PC-3 (cell line): ENCODE data around the gene SPAG7. TPM values are rescaled to one million over a fixed set of nuclear protein-coding genes. Genes with fewer than 3 reads are reported as not detected.

Source experiments
- ATAC-seq: fragments of 200-7000 bp; cut with Tn5 transposase; 2 replicates; pipeline ENCODE4 v1.9.1; 2020; ENCODE audit warnings: mild to moderate bottlenecking, moderate library complexity
- BruUV-seq: library from RNA; stranded (reverse); fragments of 400-500 nt; replicated peaks from 2 replicates; lab custom pipeline; 2021; lab: Mats Ljungman, UMichigan
- CTCF ChIA-PET: fragments of 300-600 bp; sonication (Branson Sonifier 250); formaldehyde crosslinking; loops from one replicate; lab custom pipeline; 2022; ENCODE audit warnings: antibody characterized with exemption; lab: Charles Lee
- POLR2A ChIA-PET: fragments of 300-600 bp; sonication (Branson Sonifier 250); formaldehyde crosslinking; loops from one replicate; lab custom pipeline; 2022; ENCODE audit warnings: antibody characterized with exemption; ENCODE audit not compliant: unreplicated experiment; lab: Charles Lee
- DNase-seq: peaks from one replicate; pipeline ENCODE4 v3.0.0-alpha.2; 2015
- H2AFZ ChIP-seq: fragments of 300-600 bp; sonication (generic); 2 replicates; pipeline ENCODE4 v1.6.0; 2016; ENCODE audit warnings: antibody characterized with exemption, low read length
- H3F3A ChIP-seq: fragments of 300-600 bp; sonication (generic); one replicate; pipeline ENCODE4 v1.6.0; 2017; ENCODE audit warnings: antibody characterized with exemption, low read length, control low read depth, mild to moderate bottlenecking; ENCODE audit not compliant: unreplicated experiment
- H3K27ac ChIP-seq: fragments of 300-600 bp; sonication (generic); 2 replicates; pipeline ENCODE4 v1.5.1; 2016; ENCODE audit warnings: mild to moderate bottlenecking, low read length
- H3K27me3 ChIP-seq: fragments of 300-600 bp; sonication (generic); 2 replicates; pipeline ENCODE4 v1.6.1; 2016; ENCODE audit warnings: low read length, mixed read lengths
- H3K36me3 ChIP-seq: fragments of 300-600 bp; sonication (generic); 2 replicates; pipeline ENCODE4 v1.6.1; 2016; ENCODE audit warnings: low read depth, mixed run types, low read length, mixed read lengths
- H3K4me1 ChIP-seq: fragments of 300-600 bp; sonication (generic); 2 replicates; pipeline ENCODE4 v1.5.1; 2016; ENCODE audit warnings: low read length; ENCODE audit not compliant: insufficient read depth
- H3K4me2 ChIP-seq: fragments of 300-600 bp; sonication (generic); 2 replicates; pipeline ENCODE4 v1.6.0; 2016; ENCODE audit warnings: low read length
- H3K4me3 ChIP-seq: fragments of 300-600 bp; sonication (generic); 2 replicates; pipeline ENCODE4 v1.5.1; 2016; ENCODE audit warnings: mild to moderate bottlenecking, low read length, mixed read lengths
- H3K79me2 ChIP-seq: fragments of 300-600 bp; sonication (generic); 2 replicates; pipeline ENCODE4 v1.6.1; 2017; ENCODE audit warnings: low read length, mixed read lengths
- H3K9ac ChIP-seq: fragments of 300-600 bp; sonication (generic); 2 replicates; pipeline ENCODE4 v1.6.0; 2016; ENCODE audit warnings: mild to moderate bottlenecking, low read length
- H3K9me2 ChIP-seq: fragments of 300-600 bp; sonication (generic); replicated peaks from 2 replicates; pipeline ENCODE4 v1.6.1; 2016; ENCODE audit warnings: mixed run types, low read length, mixed read lengths
- H3K9me3 ChIP-seq: fragments of 300-600 bp; sonication (generic); 2 replicates; pipeline ENCODE4 v1.6.1; 2016; ENCODE audit warnings: low read length, mixed read lengths
- H4K20me1 ChIP-seq: fragments of 300-600 bp; sonication (generic); 2 replicates; pipeline ENCODE4 v1.6.1; 2016; ENCODE audit warnings: low read length, mixed read lengths
- EZH2 ChIP-seq: fragments of 300-600 bp; sonication (generic); IDR thresholded peaks from one replicate; pipeline ENCODE4 v1.6.1; 2017; ENCODE audit warnings: antibody characterized with exemption, mild to moderate bottlenecking, low read length; ENCODE audit not compliant: unreplicated experiment
- EZH2phosphoT487 ChIP-seq: fragments of 300-600 bp; sonication (generic); IDR thresholded peaks from 2 replicates; pipeline ENCODE4 v1.6.1; 2018; ENCODE audit warnings: mild to moderate bottlenecking, antibody characterized with exemption, low read length, borderline replicate concordance
- intact Hi-C: fragments of 100-400 bp; cut with micrococcal nuclease; formaldehyde crosslinking; loops from 2 replicates; pipeline ENCODE4 v1.9.0; 2023
- total RNA-seq: library from RNA; depleted of rRNA; stranded (reverse); fragments of >200 nt; gene quantifications from 2 replicates; pipeline ENCODE4 v1.2.3, GENCODE V29; 2014
- TF ChIP-seq, protein P1 (sequence below): fragments of 300-600 bp; sonication (generic); conservative IDR thresholded peaks from 2 replicates; pipeline ENCODE4 v1.5.1; 2017; ENCODE audit warnings: antibody characterized with exemption, low read depth, mild to moderate bottlenecking, low read length

The SPAG7 gene
- total RNA-seq, 1 experiment from 2014 or later = 44.1 TPM

DNA sequence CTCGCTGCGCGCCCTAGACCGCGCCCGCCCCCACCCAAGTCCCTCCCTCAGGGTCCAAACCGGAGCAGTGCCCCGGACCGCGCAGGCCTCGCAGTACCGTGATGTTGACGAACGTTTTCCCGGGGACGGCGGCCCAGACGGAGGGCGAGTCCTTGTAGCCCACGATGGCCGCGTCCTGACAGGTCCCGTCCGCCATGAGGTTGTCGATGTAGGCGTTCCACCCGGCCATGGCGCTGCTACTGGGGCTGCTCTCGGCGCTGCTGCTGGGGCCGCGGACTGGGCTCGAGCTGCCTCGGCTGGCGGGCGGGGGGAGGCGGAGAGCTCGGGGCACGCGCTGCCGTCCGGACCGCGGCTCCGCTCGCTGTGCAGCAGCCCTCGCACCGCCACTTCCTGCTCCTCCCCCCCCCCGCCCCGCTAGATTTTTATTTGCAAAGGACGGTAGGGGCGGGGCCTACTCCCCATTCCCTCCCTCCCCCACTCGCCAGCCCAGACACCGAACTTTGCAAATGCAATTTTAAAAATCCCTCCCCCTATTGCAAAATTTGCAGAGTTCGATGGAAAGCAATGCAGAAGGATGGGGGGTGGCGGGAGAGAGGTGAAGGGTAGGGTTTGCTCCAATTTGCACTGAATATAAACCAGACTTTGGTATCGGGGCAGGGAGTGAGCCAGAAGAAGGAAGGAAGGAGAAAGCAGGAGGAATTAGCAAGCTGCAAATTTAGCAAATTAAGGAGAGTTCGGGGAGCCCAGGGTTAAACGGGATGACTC lies 19.3 kb downstream of the SPAG7 start, which contains the start of gene PFN1:
Gene PFN1, minus strand, starts transcription at position 365 of the 765 bp plus-strand sequence. Its CDS starts 136 bp downstream, at position 229.
- BruUV-seq = no TSS peak
- TF ChIP-seq EZH2 (no peak), EZH2phosphoT487 (no peak)
- TF ChIP-seq, protein P1, sequence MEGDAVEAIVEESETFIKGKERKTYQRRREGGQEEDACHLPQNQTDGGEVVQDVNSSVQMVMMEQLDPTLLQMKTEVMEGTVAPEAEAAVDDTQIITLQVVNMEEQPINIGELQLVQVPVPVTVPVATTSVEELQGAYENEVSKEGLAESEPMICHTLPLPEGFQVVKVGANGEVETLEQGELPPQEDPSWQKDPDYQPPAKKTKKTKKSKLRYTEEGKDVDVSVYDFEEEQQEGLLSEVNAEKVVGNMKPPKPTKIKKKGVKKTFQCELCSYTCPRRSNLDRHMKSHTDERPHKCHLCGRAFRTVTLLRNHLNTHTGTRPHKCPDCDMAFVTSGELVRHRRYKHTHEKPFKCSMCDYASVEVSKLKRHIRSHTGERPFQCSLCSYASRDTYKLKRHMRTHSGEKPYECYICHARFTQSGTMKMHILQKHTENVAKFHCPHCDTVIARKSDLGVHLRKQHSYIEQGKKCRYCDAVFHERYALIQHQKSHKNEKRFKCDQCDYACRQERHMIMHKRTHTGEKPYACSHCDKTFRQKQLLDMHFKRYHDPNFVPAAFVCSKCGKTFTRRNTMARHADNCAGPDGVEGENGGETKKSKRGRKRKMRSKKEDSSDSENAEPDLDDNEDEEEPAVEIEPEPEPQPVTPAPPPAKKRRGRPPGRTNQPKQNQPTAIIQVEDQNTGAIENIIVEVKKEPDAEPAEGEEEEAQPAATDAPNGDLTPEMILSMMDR = no peak
- H3K4me1 ChIP-seq = peaks cover 30% of the 10 kb centered on the region
- H3K9ac ChIP-seq = peak within 1 kb of the TSS; percentile 93
- no peaks in the 10 kb centered on the region for H3K9me2 ChIP-seq
- H3K4me3 ChIP-seq = peak within 1 kb of the TSS; percentile 90
- peaks cover 26% of the 10 kb centered on the region for H4K20me1 ChIP-seq
- H3K9me3 ChIP-seq = no peaks in the 10 kb centered on the region
- intact Hi-C loops = no loop called here
- CTCF ChIA-PET = no interaction called here
- H2AFZ ChIP-seq = peak within 1 kb of the TSS; percentile 84
- peak; percentile 80 for DNase-seq
- H3F3A ChIP-seq = no peaks in the 10 kb centered on the region
- POLR2A ChIA-PET = interaction anchor here (0.6 to 1.1 kb wide), 4 partner anchors 9 to 944 kb away, joined by 3 to 4 read pairs (median 3); partner anchors contain the start of genes SLC25A11 and SPAG7
- peak; percentile 32 for ATAC-seq
- peaks cover 52% of the 10 kb centered on the region for H3K79me2 ChIP-seq
- no peaks in the 10 kb centered on the region for H3K27me3 ChIP-seq
- peak within 1 kb of the TSS; percentile 98 for H3K4me2 ChIP-seq
- H3K36me3 ChIP-seq = peaks cover 24% of the 10 kb centered on the region
- peak within 1 kb of the TSS; percentile 85 for H3K27ac ChIP-seq

DNA sequence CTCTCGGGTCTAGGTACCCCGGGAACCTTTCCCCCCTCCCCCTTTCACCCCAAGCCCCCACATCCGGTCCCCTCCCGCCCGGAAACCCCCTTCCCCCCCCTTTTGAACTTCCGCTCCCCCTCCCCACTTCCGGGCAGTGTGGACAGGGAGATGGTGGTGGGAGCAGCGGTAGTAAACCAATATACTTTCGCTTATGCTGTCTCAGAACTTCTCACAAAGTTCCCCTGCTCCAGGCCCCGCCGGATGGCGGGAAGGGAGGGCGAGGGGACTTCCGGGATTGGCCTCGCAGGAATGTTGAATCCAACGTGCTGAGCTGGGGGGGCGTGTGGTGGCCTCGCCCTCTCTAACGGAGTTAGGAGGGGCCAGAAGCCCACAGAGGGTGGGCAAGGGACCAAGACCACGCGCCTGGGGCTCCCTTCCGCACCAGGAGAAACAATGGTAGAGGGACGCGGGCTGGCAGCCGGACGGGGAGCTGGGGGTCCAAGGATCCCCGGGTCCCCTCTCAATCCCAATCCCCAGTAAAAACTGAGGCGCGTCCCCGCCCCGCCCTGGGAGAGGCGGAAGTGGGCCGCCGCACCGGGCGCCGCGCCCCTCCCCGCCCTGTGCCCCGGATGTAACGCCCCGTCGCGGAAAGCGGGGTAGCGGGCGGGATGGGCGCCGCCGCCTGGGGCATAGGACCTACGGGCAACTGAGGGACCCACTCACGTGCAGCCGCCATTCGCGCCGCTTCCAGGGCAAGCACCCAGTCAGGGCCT lies 20.0 kb downstream of the SPAG7 start:
- Histone ChIP-seq H3K9ac (peak overlapping the region; percentile 93), H2AFZ (no peak overlapping the region), H3K4me1 (peaks cover 30% of the 10 kb centered on the region), H3K79me2 (peaks cover 60% of the 10 kb centered on the region), H3K27ac (peak overlapping the region; percentile 85), H3K4me2 (peak overlapping the region; percentile 98), H4K20me1 (peaks cover 26% of the 10 kb centered on the region), H3F3A (no peaks in the 10 kb centered on the region), H3K9me2 (no peaks in the 10 kb centered on the region), H3K27me3 (no peaks in the 10 kb centered on the region), H3K4me3 (peak overlapping the region; percentile 90), H3K36me3 (peaks cover 28% of the 10 kb centered on the region), H3K9me3 (no peaks in the 10 kb centered on the region)
- CTCF ChIA-PET = no interaction called here
- peak; percentile 38 for DNase-seq
- ATAC-seq = no peak
- BruUV-seq = no TSS peak
- intact Hi-C loops = loop anchor here (2.0 kb wide), 1 partner anchor 49 kb away; the partner anchor contains the start of genes INCA1 and KIF1C
- TF ChIP-seq EZH2phosphoT487 (no peak), EZH2 (no peak)
- TF ChIP-seq, protein P1 = no peak
- POLR2A ChIA-PET = interaction anchor here (0.6 to 0.7 kb wide), 2 partner anchors 113 to 944 kb away, joined by 3 to 4 read pairs; no protein-coding TSS in a partner anchor
